COLO668 (cell line): Measurements from ENCODE around the gene RAB6A.

Source experiments
- DNase-seq: peaks from one replicate; lab custom pipeline; 2025; ENCODE audit not compliant: unreplicated experiment; lab: John Stamatoyannopoulos, UW

RAB6A gene

DNA sequence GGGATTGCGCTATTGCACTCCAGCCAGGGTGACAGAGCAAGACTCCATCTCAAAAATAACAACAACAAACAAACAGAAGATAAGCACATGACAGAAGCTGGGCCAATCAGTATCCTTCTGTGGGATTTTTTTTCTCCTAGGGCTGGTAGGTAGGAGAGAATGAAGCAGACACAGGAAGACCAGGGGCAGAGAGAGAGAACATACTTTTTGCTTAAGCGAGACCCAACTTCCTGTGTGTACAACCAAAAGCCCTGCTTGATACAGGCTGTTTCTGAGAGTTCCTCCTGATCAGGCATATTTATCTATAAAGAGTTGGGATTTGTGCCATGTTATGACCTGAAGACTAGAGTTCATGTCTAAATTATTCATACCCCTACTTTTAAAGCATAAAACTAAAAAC is 126.9 kb downstream of the RAB6A start:
- no peak for DNase-seq

GRCh38 chr11:73632996-73633395 is 127.9 kb downstream of the RAB6A start:
- DNase-seq, result no peak

- no peak for DNase-seq
These were observed 131.0 kb downstream of the RAB6A start for GRCh38 chr11:73629907-73630306.

DNA sequence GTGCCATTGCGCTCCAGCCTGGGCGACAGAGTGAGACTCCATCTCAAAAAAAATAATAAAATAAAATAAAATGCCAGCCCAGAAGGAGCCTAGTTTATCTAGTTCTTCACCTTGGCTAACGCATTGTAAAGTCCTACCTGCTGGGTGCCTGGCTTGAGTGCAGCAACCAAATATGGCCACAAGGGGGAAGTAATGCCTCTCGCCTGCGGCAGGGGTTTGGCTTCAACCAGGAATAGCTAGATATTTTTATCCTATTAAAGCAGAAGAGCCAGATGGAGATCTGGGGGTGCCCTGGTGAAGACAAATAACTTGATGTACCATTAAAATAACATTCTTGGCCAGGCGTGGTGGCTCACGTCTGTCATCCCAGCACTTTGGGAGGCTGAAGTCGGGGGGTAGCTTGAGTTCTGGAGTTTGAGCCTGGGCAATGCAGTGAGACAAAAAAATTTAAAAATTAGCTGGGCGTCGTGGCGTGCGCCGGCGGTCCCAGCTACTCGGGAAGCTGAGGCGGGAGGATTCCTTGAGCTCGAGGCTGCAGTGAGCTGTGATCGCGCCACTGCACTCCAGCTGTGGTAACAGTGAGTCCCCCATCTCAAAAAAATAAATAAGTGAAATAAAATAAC is 135.1 kb downstream of the RAB6A start:
- peak; percentile 53 for DNase-seq
